Endodermal cell (in vitro differentiated cells): ENCODE results near the gene KRTAP10-5. TPM values are rescaled to one million over a fixed set of nuclear protein-coding genes. Genes with fewer than 3 reads are reported as not detected.

ENCODE experiments used
- DNase-seq: peaks from one replicate; pipeline ENCODE4 v3.0.0-alpha.2; 2017
- H3K27ac ChIP-seq: 2 replicates; pipeline ENCODE4 v1.5.1; 2013; ENCODE audit warnings: mild to moderate bottlenecking, low read depth, low read length, moderate library complexity
- H3K27me3 ChIP-seq: 2 replicates; pipeline ENCODE4 v1.6.1; 2013; ENCODE audit warnings: mild to moderate bottlenecking, low read length, moderate library complexity; ENCODE audit not compliant: insufficient read depth, control insufficient read depth, poor library complexity, severe bottlenecking
- H3K36me3 ChIP-seq: 2 replicates; pipeline ENCODE4 v1.7.0; 2013; ENCODE audit warnings: mild to moderate bottlenecking, low read length, moderate library complexity; ENCODE audit not compliant: control insufficient read depth, insufficient read depth
- H3K4me1 ChIP-seq: one replicate; pipeline ENCODE4 v1.7.0; 2013; ENCODE audit warnings: low read length; ENCODE audit not compliant: control insufficient read depth, insufficient read depth
- H3K4me3 ChIP-seq: 2 replicates; pipeline ENCODE4 v1.5.1; 2013; ENCODE audit warnings: mild to moderate bottlenecking, low read length, moderate library complexity
- H3K9ac ChIP-seq: 2 replicates; pipeline ENCODE4 v1.6.1; 2013; ENCODE audit warnings: mild to moderate bottlenecking, low read length, moderate library complexity; ENCODE audit not compliant: poor library complexity, severe bottlenecking; ENCODE audit errors: extremely low read depth
- H3K9me3 ChIP-seq: 2 replicates; pipeline ENCODE4 v1.6.1; 2013; ENCODE audit warnings: mild to moderate bottlenecking, low read length, moderate library complexity; ENCODE audit not compliant: control insufficient read depth
- H3K27ac Mint-ChIP-seq: 2 replicates; pipeline ENCODE4 v1.8.0; 2020; ENCODE audit warnings: mixed read lengths
- H3K27me3 Mint-ChIP-seq: 2 replicates; pipeline ENCODE4 v1.8.0; 2021; ENCODE audit warnings: mild to moderate bottlenecking, mixed read lengths; ENCODE audit not compliant: insufficient read depth
- H3K36me3 Mint-ChIP-seq: 2 replicates; pipeline ENCODE4 v1.8.0; 2020; ENCODE audit warnings: low read depth, mixed read lengths
- H3K4me1 Mint-ChIP-seq: 2 replicates; pipeline ENCODE4 v1.8.0; 2020; ENCODE audit warnings: mixed read lengths
- H3K4me3 Mint-ChIP-seq: 2 replicates; pipeline ENCODE4 v1.8.0; 2020; ENCODE audit warnings: mild to moderate bottlenecking, moderate library complexity, mixed read lengths
- H3K9me3 Mint-ChIP-seq: 2 replicates; pipeline ENCODE4 v1.8.0; 2020; ENCODE audit warnings: mild to moderate bottlenecking, mixed read lengths
- WGBS, 2 experiments: methylation state at CpG; one replicate each; pipeline versions ENCODE4 v1.1.5 to v1.1.7; 2013; ENCODE audit warnings: missing lambda C conversion rate in 2 of 2, mixed read lengths in 1 of 2; ENCODE audit not compliant: insufficient coverage in 1 of 2, insufficient read length in 1 of 2; 5-methylcytosine and 5-hydroxymethylcytosine counted together
- total RNA-seq, 2 donors: library from RNA; stranded (reverse); fragmentation: NEBNext Ultra II Directional in 1 of 2; extraction: Animal tissue kit (Norgen Biotek cat#: 25700) in 1 of 2; gene quantifications; 2 replicates in 1 of 2; 3 replicates in 1 of 2; pipeline ENCODE4 v1.2.1, GENCODE V29; 2021
- TF ChIP-seq, protein P1 (sequence below): fragments of 200-600 bp; sonication (generic); conservative IDR thresholded peaks from 2 replicates; pipeline ENCODE4 v1.5.0; 2021; ENCODE audit warnings: antibody characterized with exemption, mild to moderate bottlenecking

The KRTAP10-5 gene
- total RNA-seq, 2 donors from 2014 or later: not detected

DNA sequence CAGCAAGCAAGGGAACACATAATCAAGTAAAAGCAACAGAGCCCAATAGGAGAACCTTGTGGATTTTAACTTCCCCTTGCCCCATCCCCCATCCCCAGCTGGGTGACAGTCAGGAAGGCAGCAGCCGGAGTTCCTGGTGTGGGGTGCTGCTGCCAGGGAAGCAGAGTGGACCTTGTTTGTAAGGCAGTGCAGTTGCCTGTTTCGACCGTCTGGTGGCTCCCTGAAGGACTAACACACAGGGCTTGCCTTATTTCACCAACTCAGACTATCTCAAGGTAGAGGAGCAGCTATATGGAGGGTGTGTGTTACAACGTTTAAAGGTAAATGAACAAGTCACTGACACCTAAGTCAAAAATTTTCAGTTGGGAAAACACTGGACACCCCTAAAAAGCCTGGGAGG, 38.1 kb upstream of the KRTAP10-5 start:
- Mint-ChIP-seq H3K27ac (no peak overlapping the region), H3K4me1 (peaks cover 4% of the 10 kb centered on the region), H3K9me3 (peaks cover 42% of the 10 kb centered on the region), H3K36me3 (no peaks in the 10 kb centered on the region), H3K27me3 (peaks cover 2% of the 10 kb centered on the region), H3K4me3 (no peak overlapping the region)
- TF ChIP-seq, protein P1, sequence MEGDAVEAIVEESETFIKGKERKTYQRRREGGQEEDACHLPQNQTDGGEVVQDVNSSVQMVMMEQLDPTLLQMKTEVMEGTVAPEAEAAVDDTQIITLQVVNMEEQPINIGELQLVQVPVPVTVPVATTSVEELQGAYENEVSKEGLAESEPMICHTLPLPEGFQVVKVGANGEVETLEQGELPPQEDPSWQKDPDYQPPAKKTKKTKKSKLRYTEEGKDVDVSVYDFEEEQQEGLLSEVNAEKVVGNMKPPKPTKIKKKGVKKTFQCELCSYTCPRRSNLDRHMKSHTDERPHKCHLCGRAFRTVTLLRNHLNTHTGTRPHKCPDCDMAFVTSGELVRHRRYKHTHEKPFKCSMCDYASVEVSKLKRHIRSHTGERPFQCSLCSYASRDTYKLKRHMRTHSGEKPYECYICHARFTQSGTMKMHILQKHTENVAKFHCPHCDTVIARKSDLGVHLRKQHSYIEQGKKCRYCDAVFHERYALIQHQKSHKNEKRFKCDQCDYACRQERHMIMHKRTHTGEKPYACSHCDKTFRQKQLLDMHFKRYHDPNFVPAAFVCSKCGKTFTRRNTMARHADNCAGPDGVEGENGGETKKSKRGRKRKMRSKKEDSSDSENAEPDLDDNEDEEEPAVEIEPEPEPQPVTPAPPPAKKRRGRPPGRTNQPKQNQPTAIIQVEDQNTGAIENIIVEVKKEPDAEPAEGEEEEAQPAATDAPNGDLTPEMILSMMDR: peak; percentile 69
- Histone ChIP-seq H3K4me1 (no peaks in the 10 kb centered on the region), H3K9me3 (peaks cover 40% of the 10 kb centered on the region), H3K27me3 (no peaks in the 10 kb centered on the region), H3K36me3 (no peaks in the 10 kb centered on the region), H3K4me3 (no peak overlapping the region), H3K9ac (no peak overlapping the region), H3K27ac (no peak overlapping the region)
- peak; percentile 77 for DNase-seq
- WGBS, 2 experiments: 83 to 86% methylated on average over 1 to 4 of the region's 4 CpGs

DNA sequence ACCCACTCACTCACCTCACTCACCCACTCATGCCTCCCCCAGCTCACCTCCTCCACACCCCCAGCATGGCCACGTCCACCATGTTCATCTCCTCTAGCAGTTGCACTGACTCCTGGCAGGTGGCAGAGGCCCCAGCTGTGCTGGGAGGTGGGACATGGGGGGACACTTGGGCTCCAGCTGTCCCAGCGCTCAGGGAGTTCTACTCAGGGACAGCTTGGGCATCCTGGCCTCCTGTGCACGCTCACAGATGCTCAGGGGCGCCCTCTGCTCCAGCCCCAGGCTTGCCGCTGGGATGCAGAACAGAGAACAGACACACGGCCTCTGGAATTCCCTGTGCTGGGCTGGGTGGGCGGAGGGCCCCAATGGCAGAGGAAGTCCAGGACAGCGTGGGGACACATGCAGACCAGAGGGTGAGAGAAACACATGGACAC, 36.7 kb upstream of the KRTAP10-5 start:
- H3K27me3 ChIP-seq: no peaks in the 10 kb centered on the region
- H3K36me3 ChIP-seq: no peaks in the 10 kb centered on the region
- peak; percentile 57 for DNase-seq
- no peaks in the 10 kb centered on the region for H3K36me3 Mint-ChIP-seq
- WGBS, 2 experiments: 77 to 79% methylated on average over 3 to 8 of the region's 8 CpGs
- no peak overlapping the region for H3K4me3 ChIP-seq
- H3K9ac ChIP-seq: no peak overlapping the region
- peaks cover 2% of the 10 kb centered on the region for H3K27me3 Mint-ChIP-seq
- peaks cover 28% of the 10 kb centered on the region for H3K9me3 ChIP-seq
- peaks cover 4% of the 10 kb centered on the region for H3K4me1 Mint-ChIP-seq
- no peak overlapping the region for H3K27ac Mint-ChIP-seq
- TF ChIP-seq, protein P1: no peak
- peaks cover 32% of the 10 kb centered on the region for H3K9me3 Mint-ChIP-seq
- H3K4me1 ChIP-seq: no peaks in the 10 kb centered on the region
- no peak overlapping the region for H3K4me3 Mint-ChIP-seq
- no peak overlapping the region for H3K27ac ChIP-seq

DNA sequence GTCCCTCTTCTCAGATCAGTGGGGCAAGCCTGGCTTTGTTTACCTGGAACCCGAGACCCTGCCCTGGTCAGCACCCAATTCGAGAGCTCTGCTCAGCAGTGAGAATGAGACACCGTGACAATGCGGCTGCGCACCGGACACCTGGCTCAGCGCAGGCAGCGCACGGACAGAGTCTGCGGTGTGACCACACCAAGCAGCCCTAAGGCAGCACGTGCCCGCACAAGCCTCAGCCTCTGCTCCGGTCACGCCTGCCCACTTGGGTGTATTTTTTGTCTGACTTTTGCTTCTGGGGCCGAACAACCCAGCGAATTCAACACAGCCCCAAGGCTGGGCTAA, 36.2 kb upstream of the KRTAP10-5 start:
- TF ChIP-seq, protein P1: no peak
- H3K27me3 ChIP-seq: no peaks in the 10 kb centered on the region
- peaks cover 4% of the 10 kb centered on the region for H3K4me1 Mint-ChIP-seq
- no peak overlapping the region for H3K9ac ChIP-seq
- H3K27ac Mint-ChIP-seq: no peak overlapping the region
- peaks cover 25% of the 10 kb centered on the region for H3K9me3 ChIP-seq
- H3K36me3 ChIP-seq: no peaks in the 10 kb centered on the region
- H3K9me3 Mint-ChIP-seq: peaks cover 31% of the 10 kb centered on the region
- peaks cover 2% of the 10 kb centered on the region for H3K27me3 Mint-ChIP-seq
- no peak overlapping the region for H3K27ac ChIP-seq
- H3K4me3 Mint-ChIP-seq: no peak overlapping the region
- WGBS, 2 experiments: 86 to 90% methylated on average over 16 of the region's 16 CpGs
- H3K4me1 ChIP-seq: no peaks in the 10 kb centered on the region
- H3K4me3 ChIP-seq: no peak overlapping the region
- DNase-seq: no peak
- H3K36me3 Mint-ChIP-seq: no peaks in the 10 kb centered on the region
